T-helper 17 cell (primary cell): ENCODE results near the gene ATP9A. TPM values are rescaled to one million over a fixed set of nuclear protein-coding genes. Genes with fewer than 3 reads are reported as not detected.
"Not testable (repeated sequence)": the region's sequence is repeated elsewhere in the genome, so short reads cannot be mapped to it uniquely, and the experiment has no call there.

Experiments used
- ATAC-seq: fragments of 150-1000 bp; cut with Tn5 transposase; 2 replicates; pipeline ENCODE4 v1.10.0; 2021; ENCODE audit warnings: mild to moderate bottlenecking, moderate library complexity
- DNase-seq, 3 donors: peaks; one replicate each; pipeline versions ENCODE4 v3.0.0 to v3.0.0-alpha.2; 2020 to 2021
- H3K9me3 ChIP-seq: one replicate; pipeline ENCODE4 v1.7.0; 2013; ENCODE audit warnings: low read length, mild to moderate bottlenecking; ENCODE audit not compliant: control insufficient read depth, poor library complexity, severe bottlenecking
- H3K27ac Mint-ChIP-seq: one replicate; pipeline ENCODE4 v1.8.0; 2022; ENCODE audit warnings: mild to moderate bottlenecking, moderate library complexity, mixed read lengths
- H3K27me3 Mint-ChIP-seq: one replicate; pipeline ENCODE4 v1.8.0; 2022; ENCODE audit warnings: mixed read lengths
- H3K36me3 Mint-ChIP-seq: one replicate; pipeline ENCODE4 v1.8.0; 2022; ENCODE audit warnings: low read depth, mixed read lengths
- H3K4me1 Mint-ChIP-seq: one replicate; pipeline ENCODE4 v1.8.0; 2022; ENCODE audit warnings: mild to moderate bottlenecking, mixed read lengths
- H3K4me3 Mint-ChIP-seq: one replicate; pipeline ENCODE4 v1.8.0; 2022; ENCODE audit warnings: mild to moderate bottlenecking, moderate library complexity, mixed read lengths
- total RNA-seq, 4 donors: library from RNA in 2 of 4; stranded (reverse) in 2 of 4; gene quantifications; one replicate each; pipeline ENCODE4 v1.2.3 and lab custom pipeline; 2022 to 2026

Gene ATP9A
- total RNA-seq (1 to 10 TPM in 1 of 2 donors, under 1 TPM in 1; 0.15 to 4.2 TPM), total RNA-seq (lab: John Stamatoyannopoulos, UW) (0.38 to 2.3 reads per million in 2 donors)

- H3K9me3 ChIP-seq = no peaks in the 10 kb centered on the region
- peak within 1 kb of the TSS; percentile 92 for H3K4me3 Mint-ChIP-seq
- ATAC-seq (no peak), DNase-seq (no peak)
- H3K36me3 Mint-ChIP-seq = peaks cover 8% of the 10 kb centered on the region
- peaks cover 7% of the 10 kb centered on the region for H3K4me1 Mint-ChIP-seq
- no peak within 1 kb of the TSS for H3K27ac Mint-ChIP-seq
- peaks cover 55% of the 10 kb centered on the region for H3K27me3 Mint-ChIP-seq
Observed at GRCh38 chr20:51767867-51768758, at the start of gene ATP9A. Gene ATP9A (minus strand): TSS chr20:51768390. CDS start chr20:51768369, 21 bp downstream.

GRCh38 chr20:51816856-51817255 is 48.7 kb upstream of the ATP9A start:
- not testable (repeated sequence) for H3K4me1 Mint-ChIP-seq, DNase-seq, H3K4me3 Mint-ChIP-seq, H3K36me3 Mint-ChIP-seq, ATAC-seq, H3K9me3 ChIP-seq, H3K27ac Mint-ChIP-seq
- peaks cover 24% of the 10 kb centered on the region for H3K27me3 Mint-ChIP-seq

GRCh38 chr20:51815383-51816076 is 47.3 kb upstream of the ATP9A start:
- no peaks in the 10 kb centered on the region for H3K4me1 Mint-ChIP-seq

GRCh38 chr20:51812861-51813260 is 44.7 kb upstream of the ATP9A start:
- ATAC-seq (no peak), DNase-seq (no peak)
- Mint-ChIP-seq H3K27ac (no peak overlapping the region), H3K36me3 (peaks cover 3% of the 10 kb centered on the region), H3K4me3 (no peak overlapping the region), H3K27me3 (peaks cover 25% of the 10 kb centered on the region), H3K4me1 (no peaks in the 10 kb centered on the region)
- H3K9me3 ChIP-seq = no peaks in the 10 kb centered on the region

More at GRCh38 chr20:51815383-51816076, 47.3 kb upstream of the ATP9A start:
- Mint-ChIP-seq H3K27me3 (peaks cover 33% of the 10 kb centered on the region), H3K27ac (no peak overlapping the region), H3K36me3 (peaks cover 3% of the 10 kb centered on the region), H3K4me3 (no peak overlapping the region)
- DNase-seq (no peak), ATAC-seq (no peak)
- no peaks in the 10 kb centered on the region for H3K9me3 ChIP-seq

- DNase-seq (no peak), ATAC-seq (no peak)
- H3K27me3 Mint-ChIP-seq = peaks cover 28% of the 10 kb centered on the region
Observed at GRCh38 chr20:51811514-51812128, 43.4 kb upstream of the ATP9A start.

GRCh38 chr20:51811042-51811355 is 42.8 kb upstream of the ATP9A start:
- H3K4me1 Mint-ChIP-seq = no peaks in the 10 kb centered on the region
- peaks cover 33% of the 10 kb centered on the region for H3K27me3 Mint-ChIP-seq
- DNase-seq (no peak), ATAC-seq (no peak)
- peaks cover 4% of the 10 kb centered on the region for H3K36me3 Mint-ChIP-seq
- no peaks in the 10 kb centered on the region for H3K9me3 ChIP-seq
- no peak overlapping the region for H3K4me3 Mint-ChIP-seq
- no peak overlapping the region for H3K27ac Mint-ChIP-seq

More at GRCh38 chr20:51811514-51812128, 43.4 kb upstream of the ATP9A start:
- Mint-ChIP-seq H3K4me3 (no peak overlapping the region), H3K36me3 (peaks cover 3% of the 10 kb centered on the region), H3K27ac (no peak overlapping the region), H3K4me1 (no peaks in the 10 kb centered on the region)
- H3K9me3 ChIP-seq = no peaks in the 10 kb centered on the region

- peaks cover 36% of the 10 kb centered on the region for H3K27me3 Mint-ChIP-seq
- no peak overlapping the region for H3K4me3 Mint-ChIP-seq
- ATAC-seq (no peak), DNase-seq (no peak)
- no peak overlapping the region for H3K27ac Mint-ChIP-seq
- H3K4me1 Mint-ChIP-seq = no peaks in the 10 kb centered on the region
- peaks cover 6% of the 10 kb centered on the region for H3K36me3 Mint-ChIP-seq
- no peaks in the 10 kb centered on the region for H3K9me3 ChIP-seq
Observed at GRCh38 chr20:51810155-51811041, 42.2 kb upstream of the ATP9A start.

GRCh38 chr20:51807720-51808250 is 39.6 kb upstream of the ATP9A start:
- peaks cover 4% of the 10 kb centered on the region for H3K36me3 Mint-ChIP-seq
- H3K4me3 Mint-ChIP-seq = no peak overlapping the region
- ATAC-seq (no peak), DNase-seq (no peak)
- H3K27me3 Mint-ChIP-seq = peaks cover 51% of the 10 kb centered on the region
- no peaks in the 10 kb centered on the region for H3K9me3 ChIP-seq
- H3K4me1 Mint-ChIP-seq = no peaks in the 10 kb centered on the region
- no peak overlapping the region for H3K27ac Mint-ChIP-seq

- H3K27ac Mint-ChIP-seq = no peak overlapping the region
- H3K9me3 ChIP-seq = no peaks in the 10 kb centered on the region
- DNase-seq (no peak), ATAC-seq (no peak)
- peaks cover 3% of the 10 kb centered on the region for H3K4me1 Mint-ChIP-seq
- peaks cover 3% of the 10 kb centered on the region for H3K36me3 Mint-ChIP-seq
- H3K4me3 Mint-ChIP-seq = no peak overlapping the region
- H3K27me3 Mint-ChIP-seq = peaks cover 49% of the 10 kb centered on the region
Observed at GRCh38 chr20:51804754-51805153, 36.6 kb upstream of the ATP9A start.

- no peak overlapping the region for H3K4me3 Mint-ChIP-seq
Observed at GRCh38 chr20:51803148-51803854, 35.1 kb upstream of the ATP9A start.

GRCh38 chr20:51802170-51802751 is 34.1 kb upstream of the ATP9A start, which contains the start of gene SALL4:
Gene SALL4 (minus strand): TSS chr20:51802521. CDS start chr20:51802408, 113 bp downstream.
- no peaks in the 10 kb centered on the region for H3K9me3 ChIP-seq
- H3K27me3 Mint-ChIP-seq = peaks cover 74% of the 10 kb centered on the region
- peaks cover 5% of the 10 kb centered on the region for H3K36me3 Mint-ChIP-seq
- no peak within 1 kb of the TSS for H3K4me3 Mint-ChIP-seq
- H3K4me1 Mint-ChIP-seq = peaks cover 3% of the 10 kb centered on the region
- no peak within 1 kb of the TSS for H3K27ac Mint-ChIP-seq
- ATAC-seq = no peak
- no peak for DNase-seq

More at GRCh38 chr20:51803148-51803854, 35.1 kb upstream of the ATP9A start:
- H3K9me3 ChIP-seq = no peaks in the 10 kb centered on the region
- H3K4me1 Mint-ChIP-seq = peaks cover 3% of the 10 kb centered on the region
- H3K36me3 Mint-ChIP-seq = peaks cover 3% of the 10 kb centered on the region
- DNase-seq = no peak
- ATAC-seq = no peak
- H3K27ac Mint-ChIP-seq = no peak overlapping the region
- peaks cover 64% of the 10 kb centered on the region for H3K27me3 Mint-ChIP-seq

GRCh38 chr20:51801823-51802123 is 33.6 kb upstream of the ATP9A start:
- Mint-ChIP-seq H3K4me1 (peaks cover 3% of the 10 kb centered on the region), H3K27me3 (peaks cover 72% of the 10 kb centered on the region), H3K27ac (no peak overlapping the region), H3K4me3 (no peak overlapping the region), H3K36me3 (peaks cover 5% of the 10 kb centered on the region)
- no peaks in the 10 kb centered on the region for H3K9me3 ChIP-seq
- ATAC-seq (no peak), DNase-seq (no peak)
